ENCODE measurements around the gene ARHGEF37.
"Not testable (repeated sequence)": the region's sequence is repeated elsewhere in the genome, so short reads cannot be mapped to it uniquely, and the experiment has no call there.

Gene ARHGEF37

DNA sequence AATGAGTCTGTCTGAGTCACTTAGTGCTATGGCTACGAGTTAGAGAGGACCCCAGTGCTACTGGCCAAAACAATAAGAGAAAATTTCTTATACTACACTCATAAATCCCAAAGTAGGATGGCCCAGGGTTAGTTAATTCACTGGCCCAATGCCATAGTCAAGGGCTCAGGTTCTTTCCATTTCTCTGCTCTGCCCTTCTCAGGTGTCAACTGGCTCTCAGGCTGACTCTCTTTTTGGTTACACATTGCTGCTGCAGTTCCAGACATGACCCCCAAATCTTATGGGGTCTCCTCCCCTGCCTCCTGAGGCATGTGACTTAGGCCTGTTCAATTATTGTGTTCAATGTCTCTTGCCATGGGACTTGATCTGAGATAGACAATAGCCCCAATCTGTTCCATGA is 70.4 kb downstream of the ARHGEF37 start:
- DNase-seq = no peak

DNA sequence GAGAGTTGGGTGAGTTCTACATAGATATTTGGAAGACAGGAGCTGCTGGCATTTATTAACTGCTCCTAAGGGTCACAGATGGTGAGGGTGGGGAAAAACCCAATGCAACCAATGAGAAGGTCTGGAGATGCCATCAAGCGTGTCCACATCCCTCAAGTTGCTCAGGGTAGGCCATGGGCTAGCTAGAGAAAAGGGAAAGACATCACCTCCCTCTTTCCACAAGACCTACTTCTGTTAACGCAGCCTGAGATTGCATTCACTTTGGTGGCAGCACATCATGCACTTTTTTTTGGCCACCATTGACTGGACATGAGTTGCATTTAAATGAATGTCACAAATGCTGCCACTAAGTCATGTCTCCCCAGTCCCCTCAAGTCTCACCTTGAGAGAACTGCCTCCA is 71.4 kb downstream of the ARHGEF37 start:
- no peak for DNase-seq

DNA sequence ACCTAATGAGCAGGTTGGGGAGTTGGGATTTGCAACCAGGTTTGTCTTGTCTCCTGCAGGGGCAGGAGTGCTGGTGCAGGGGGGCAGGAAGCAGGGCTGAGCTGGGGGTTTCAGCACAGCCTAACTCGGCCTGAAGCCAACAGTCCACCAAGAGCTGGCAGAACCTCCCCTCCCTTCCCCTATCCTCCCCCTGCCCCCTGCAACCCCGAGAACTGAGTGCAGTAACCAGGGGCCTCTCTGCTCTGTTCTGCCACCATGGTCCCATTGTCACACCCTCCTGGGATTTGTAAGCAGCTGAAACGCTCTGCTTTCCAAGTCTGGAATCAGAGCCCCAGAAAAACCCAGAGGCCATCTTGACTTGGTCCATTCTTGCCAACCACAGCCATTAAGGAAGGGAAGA is 72.9 kb downstream of the ARHGEF37 start:
- no peak for DNase-seq

DNA sequence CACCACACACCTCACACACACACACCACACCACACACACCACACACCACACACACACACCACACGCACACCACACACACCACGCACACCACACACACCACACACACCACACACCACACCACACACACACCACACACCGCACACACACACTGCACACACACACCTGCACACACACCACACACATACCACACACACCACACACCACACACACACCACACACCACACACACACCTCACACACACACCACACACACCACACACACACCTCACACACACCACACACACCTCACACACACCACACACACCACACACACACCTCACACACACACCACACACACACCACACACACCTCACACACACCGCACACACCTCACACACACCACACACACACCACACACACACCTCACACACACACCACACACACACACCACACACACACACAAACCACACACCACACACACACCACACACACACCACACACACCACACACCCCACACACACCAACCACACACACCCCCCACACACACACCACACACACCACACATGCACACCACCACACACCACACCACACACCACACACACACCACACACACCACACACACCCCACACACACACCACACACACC is 73.7 kb downstream of the ARHGEF37 start:
- no peak for DNase-seq

DNA sequence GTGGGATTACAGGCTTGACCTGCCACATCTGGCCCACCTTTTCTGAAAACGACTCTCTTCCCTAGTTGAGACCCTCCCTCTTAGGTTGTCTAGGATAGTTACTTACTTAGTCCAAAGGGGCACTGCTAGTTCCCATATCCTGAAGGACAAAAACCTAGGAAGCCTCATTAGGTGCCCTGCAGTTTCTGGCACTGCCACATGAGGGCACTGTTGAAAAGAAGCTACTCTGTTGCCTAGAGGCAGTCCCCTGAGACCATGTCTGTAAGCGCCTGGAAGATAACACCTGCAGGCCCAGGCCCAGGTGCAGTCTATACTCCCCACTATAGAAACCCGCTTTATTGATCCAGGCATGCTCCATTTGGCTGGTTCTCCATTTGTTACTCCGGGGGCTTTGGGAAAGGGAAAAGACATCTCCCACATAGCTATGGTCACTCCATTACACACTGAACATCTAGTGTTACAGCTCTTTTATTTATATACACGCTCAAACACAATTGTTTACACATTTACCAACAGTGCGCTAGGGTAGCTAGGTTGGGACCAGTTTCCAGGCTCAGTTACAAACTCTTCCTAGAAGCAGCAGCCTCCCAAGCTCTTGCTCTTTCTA is 75.4 kb downstream of the ARHGEF37 start:
- peak; percentile 57 for DNase-seq

DNA sequence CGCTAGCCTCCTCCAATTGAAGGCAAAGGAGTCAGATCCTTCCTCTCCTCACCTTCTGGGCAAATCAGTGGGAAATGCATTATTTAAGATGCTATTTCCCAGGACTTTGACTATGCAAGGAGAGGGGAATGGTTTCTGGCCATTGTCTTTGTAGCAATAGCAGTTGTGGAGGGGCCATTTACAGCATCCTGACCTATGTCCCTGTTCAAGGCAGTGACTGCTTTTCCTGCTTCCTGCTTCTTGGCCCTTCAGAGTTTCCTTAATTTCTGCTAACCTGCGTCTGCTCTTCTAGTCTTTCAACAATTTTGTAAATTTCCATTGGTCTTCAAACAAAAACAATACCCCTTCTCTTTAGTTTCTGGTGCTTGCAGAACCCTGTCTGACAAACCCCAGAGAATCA is 76.0 kb downstream of the ARHGEF37 start:
- DNase-seq = no peak

DNA sequence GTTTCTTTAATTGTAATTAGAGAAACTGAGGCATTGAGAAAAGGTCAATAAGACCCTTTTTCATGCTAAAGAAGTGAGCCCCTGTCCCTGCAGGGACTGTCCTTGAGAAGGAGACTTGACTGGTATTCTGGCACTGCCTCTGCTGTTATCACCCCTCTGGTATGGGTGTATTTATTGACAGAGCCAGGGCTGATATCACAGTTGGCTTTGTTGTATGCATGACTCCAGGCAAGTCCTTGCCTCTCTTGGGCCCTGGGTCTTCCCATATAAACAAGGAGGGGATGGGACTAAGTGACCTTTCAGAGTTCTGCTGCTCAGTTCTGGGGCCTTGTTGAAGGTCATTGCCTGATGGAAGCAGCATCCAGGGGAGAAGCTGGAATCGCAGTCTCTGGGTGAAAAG is 77.0 kb downstream of the ARHGEF37 start:
- no peak for DNase-seq

DNA sequence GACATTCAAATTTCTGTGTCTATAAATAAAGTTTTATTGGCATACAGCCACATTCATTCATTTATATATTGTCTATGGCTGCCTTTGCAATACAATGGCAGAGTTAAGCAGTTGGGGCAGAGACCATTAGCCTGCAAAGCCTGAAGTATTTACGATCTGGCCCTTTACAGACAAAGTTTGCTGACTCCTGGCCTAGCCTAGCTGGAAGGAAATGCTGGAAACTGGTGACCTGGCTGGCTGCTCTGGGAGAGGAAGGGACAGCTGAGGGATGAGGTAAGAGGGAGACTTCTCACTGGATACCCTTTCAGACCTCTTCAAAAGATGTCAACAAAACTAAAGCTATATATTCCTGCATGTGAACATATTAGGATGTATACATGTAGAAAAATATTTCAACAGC is 82.8 kb downstream of the ARHGEF37 start:
- DNase-seq = no peak

DNA sequence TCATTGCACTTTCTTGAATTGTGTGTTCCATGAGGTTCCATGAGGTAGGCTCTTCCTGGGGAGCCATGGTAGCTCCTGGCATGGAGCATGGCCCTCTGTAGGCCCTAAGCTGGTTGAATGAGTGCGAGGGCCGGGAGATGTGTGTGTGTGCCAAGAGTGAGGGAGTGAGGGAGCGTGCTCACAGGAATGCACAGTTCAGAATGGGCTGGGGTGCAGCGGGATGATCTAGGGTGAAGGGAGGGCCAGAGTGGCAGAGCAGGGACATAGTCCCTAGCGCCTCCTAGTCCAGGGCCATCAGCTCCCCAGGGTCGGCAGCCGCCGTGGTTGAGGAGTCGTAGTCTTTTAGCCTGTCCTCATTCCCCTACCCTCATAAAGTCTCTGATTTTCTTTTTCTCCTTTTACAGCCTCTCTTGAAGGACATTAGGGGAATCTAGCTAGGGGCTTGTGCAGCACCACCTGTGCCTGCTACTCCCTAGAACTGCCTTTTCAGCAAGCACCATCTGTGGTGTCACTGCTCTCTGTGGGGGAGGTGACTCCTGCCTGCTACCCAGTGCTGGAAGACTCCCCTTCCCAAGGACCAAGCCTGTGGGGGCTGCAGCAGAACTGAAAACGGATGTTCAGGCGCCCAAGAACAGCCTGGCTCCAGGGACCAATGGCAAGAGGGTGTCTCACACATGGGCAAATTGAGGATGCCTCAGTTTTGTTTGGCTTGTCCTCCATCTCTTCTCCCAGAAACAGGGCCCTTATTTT is 83.5 kb downstream of the ARHGEF37 start:
- DNase-seq = no peak

DNA sequence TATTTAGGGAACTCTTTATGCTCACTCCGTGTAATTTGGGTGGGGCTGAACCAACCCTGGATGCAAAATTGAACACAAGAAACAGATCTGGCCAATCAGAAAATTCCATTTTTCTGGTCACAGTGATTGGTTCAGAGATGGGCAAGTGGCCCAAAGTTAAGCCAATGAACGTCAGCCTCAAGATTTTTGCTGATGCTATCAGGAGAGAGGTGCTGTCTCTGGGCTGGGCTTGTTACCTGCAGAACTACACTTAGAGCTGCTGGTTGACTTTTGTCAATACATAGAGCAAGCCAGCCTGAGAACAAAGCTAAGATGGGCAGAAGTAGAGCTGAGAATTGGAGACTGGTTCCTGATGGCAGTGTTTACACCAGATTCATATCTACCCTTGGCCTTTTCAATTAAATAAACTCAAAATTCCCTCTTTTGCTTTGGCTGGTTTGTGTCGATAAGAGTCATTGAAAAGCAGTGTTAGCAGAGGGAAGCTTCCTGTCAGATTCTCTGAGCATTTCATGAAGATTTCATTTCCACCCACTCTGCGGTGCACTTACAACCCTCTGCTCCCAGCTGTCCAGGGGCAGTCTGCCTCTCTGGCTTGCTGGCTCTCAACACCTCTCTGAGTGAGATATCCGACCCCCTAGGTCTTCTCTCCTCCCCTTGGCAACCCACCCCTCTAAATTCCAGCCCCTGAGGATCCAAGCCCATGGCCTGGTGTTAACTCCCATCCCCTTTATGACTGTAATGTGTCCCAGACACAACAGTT is 84.3 kb downstream of the ARHGEF37 start:
- DNase-seq = no peak

DNA sequence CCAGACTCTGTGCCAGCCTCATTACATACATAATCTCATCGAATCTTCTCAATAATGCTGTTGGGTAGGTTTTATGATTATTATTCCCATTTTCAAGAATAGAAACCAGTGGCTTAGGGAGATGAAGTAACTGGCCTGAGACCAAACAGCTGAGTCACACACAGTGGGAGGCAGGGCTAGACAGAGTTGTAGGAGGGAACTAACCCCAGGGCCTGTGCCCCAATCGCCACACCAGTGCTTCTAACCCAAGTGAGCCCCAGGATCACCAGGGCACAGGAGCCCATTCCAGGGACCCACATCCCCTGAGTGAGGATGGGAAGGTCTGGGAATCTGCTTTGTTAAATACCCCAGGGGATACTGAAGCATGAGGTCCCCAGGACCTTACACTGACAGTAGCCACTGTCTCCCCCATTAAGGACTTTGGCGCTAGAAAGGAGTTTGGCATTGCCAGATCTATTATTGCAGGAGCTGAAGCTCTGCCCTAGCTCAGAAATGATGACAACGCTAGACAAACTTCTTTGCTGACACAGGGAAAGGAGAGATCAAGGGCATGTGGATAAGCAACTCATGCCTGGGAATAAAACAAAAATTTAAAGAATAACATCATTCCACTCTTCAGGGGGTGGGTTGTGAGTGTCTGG is 85.0 kb downstream of the ARHGEF37 start:
- no peak for DNase-seq

DNA sequence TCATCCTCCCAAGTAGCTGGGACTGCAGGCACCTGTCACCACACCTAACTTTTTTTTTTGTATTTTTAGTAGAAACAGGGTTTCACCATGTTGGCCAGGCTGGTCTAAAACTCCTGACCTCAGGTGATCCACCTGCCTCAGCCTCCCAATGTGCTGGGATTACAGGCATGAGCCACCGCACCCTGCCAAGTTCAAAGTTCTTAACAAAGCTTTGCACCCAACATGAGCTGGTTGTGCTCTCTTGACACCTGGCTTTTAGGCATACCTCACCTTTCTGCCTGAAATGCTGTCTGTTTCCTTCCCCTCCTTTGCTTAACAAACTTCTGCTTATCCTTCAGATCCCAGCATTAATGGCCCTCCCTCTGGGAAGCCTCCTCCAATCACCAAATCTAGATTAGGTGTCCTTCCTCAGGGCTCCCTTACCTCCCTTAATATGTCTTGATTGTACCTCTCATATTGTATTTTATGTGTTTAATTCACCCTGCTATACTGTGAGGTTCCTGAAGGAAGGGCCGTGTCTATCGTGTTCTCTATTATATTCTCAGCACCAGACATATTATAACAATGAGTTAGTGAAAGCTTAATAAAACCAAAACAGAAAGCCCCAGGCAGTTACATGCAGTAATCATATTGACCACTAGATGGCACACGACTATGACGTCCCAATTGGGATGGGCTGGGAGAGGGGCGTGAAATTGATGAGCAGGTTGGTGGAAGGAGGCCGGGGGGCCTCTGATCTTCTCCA is 86.0 kb downstream of the ARHGEF37 start:
- no peak for DNase-seq

DNA sequence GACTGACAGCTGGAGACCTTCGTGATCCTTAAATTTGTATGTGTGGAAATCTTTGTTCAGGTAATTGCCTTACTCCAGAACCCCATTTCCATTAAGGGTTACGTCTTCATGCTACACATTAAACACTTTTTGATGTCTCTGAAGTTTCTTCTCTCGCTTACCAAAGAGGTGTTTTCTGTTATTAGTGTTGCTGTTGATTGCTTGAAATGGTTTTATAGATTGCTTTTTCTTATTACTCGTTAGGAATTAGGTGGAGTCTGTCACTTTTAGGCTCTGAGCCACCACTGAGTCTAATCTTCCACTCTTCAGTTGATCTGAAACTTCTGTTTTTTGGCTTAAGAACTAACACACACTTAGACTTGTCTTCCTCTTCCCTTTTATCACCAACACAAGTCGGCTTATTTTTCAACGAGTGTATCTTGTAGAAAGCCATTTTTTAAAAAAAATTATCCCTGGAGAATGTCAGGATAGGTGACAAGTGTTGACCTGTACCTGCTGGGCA is 86.6 kb downstream of the ARHGEF37 start:
- no peak for DNase-seq

DNA sequence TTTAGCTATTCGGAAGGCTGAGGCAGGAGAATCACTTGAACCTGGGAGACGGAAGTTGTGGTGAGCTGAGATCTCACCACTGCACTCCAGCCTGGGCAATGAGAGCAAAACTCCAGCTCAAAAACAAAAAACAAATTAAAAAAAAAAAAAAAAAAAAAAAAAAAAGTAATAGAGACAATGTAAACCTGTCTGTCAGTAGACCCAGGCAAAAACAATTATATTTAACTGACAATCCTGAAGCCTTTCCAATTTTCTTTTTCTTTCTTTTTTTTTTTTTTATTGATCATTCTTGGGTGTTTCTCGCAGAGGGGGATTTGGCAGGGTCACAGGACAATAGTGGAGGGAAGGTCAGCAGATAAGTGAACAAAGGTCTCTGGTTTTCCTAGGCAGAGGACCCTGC is 88.0 kb downstream of the ARHGEF37 start:
- DNase-seq = not testable (repeated sequence)

DNA sequence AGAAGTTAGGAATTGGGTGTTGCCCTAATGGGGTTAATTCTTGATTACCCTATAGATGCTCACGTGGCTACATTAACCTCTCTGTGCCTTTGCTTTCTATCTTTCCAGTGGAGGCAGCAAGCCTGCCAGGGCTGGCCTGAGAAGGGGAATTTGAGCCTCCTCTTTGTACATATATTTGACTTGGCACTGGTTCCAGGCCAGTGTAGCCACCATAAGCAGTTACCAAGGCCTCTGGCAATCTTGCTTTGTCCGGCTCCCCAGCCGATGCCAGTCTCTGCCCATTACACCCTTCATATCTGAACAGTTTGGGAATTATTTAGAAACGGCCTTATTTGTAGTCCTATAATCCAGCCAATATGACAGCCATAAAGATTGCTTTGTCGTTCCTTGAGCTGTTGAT is 90.2 kb downstream of the ARHGEF37 start:
- no peak for DNase-seq

DNA sequence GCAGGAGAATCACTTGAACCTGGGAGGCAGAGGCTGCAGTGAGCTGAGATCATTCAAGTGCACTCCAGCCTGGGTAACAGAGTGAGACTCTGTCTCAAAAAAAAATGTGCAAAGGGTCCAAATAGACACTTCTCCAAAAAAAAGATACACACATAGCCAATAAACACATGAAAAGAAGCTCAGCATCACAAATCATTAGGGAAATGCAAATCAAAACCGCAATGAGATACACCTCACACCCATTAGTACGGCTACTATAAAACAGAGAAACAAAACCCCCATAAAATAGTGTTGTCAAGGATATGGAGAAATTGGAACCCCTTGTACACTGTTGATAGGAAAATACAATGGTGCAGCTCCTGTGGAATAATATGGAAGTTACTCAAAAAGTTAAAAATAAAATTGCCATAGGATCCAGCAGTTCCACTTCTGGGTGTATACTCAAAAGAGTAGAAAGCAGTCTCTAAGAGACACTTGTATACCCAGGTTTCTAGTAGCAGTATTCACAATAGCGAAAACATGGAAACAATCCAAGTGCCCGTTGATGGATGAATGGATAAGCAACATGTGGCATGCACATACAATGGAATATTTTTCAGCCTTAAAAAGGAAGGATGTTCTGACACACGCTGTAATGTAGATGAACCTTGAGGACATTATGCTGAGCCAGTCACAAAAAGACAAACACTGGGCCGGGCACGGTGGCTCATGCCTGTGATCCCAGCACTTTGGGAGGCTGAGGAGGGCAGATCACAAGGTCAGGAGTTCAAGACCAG is 91.6 kb downstream of the ARHGEF37 start:
- no peak for DNase-seq

DNA sequence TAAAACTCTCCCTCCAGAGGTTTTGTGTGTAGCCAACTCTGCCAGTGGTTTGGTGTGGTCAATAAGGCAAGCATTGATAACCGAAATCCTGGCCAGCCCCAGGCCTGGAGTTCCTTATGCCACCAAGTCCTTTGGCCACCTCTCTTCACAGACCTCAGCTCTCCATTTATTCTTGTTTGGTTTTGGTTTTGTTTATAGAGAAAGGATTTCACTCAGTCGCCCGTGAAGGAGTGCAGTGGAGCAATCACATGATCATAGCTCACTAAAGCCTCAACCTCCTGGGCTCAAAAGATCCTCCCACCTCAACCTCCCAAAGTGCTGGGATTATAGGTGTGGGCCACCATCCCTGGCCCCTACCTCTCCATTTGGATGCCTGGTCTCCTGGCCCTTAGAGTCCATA is 93.4 kb downstream of the ARHGEF37 start:
- DNase-seq = no peak

DNA sequence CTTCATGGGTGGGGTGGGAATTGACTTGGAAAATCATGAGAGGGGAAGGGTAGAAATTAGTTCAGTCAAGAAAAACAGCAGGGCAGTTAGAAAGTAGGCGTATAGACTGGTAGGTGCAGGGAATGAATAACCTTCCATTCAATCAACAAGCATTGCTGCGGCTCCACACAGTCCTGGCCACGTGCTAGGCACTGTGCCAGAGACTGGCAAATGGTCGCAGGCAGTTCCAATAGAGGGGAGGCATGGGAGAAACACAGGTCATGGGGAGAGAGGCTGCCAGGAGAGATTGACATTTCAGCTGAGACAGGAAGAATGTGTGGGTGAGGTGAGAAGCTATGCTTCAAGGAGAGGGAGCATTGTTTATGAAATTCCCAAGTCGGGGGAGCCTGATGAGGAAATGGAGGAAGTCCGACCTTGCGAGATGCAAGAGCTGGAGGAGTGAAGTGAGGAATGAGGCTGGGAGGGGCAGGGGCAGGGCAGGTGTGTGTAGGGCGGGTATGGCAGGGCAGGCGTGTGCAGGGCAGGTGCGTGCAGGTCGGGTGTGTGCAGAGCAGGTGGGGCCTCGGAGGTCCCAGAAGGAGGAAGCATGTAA is 94.4 kb downstream of the ARHGEF37 start:
- no peak for DNase-seq

DNA sequence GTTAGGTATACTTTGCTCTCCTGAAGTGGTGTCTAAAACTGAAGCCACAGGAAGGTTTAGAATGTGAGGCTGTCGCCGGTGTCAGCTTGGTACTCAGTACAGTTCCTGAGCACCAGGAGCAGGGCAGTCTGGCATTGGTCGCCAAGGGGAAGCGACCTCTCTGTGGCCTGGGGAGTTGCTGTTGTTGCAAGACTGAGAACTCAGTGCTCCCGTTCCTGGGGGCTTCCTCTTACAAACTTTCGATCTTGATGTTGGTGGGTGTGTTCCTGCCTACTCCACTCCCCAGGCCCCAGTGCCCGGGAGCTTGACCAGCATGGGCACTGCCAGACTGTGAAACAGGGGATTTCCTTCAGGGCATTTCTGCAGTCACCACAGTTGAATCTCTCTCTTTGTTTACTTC is 96.4 kb downstream of the ARHGEF37 start:
- DNase-seq = no peak

DNA sequence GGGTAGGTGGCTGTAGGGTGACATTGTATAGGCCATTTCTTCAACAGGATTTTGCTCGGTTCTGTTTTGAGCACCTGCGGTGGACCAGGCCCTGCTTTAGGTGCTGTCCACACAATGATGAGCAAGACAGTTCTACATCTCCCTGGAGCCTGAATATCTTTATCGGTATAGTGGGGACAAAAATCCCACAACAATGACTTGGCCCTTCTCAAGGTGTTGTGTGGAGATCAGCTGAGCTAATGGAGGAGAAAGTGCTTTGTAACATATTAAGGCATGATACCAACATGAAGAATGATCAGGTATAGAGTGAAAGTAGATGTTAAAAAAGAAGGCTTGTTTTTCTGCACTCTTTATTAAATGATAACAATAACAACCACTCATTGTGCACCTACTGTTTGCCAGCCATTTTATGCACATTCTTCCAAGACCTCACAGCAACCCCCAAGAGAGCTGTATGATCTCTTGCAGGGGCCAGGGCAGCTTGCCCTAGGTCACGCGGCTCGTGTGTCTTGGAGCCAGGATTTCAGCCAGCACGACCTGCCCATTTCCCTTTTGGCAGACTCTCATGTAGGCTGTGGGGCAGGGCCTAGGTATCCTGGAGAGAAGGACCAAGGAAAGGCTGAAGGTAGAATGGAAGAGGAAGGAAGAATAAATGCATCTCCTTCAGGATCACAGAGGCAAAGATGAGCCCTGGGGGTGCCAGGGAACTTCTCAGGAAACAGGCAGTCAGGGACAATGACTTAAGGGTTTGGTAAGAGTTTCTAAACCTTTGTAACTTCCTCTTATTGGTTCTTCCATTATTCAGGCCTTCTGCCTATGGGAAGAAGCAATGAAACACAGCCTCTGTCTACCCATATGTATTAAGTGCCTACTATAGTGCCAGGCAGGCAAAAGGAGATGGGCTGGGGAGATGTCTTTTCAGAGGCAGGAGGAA is 98.8 kb downstream of the ARHGEF37 start:
- no peak for DNase-seq

All from NCI-H748 treated with DMSO at 0.1 percent for 48 hours (cell line).